NK-92 (cell line): Measurements from ENCODE around the gene MEA1.

Experiments
- DNase-seq: peaks from one replicate; lab custom pipeline; 2025; ENCODE audit not compliant: unreplicated experiment; lab: John Stamatoyannopoulos, UW

The MEA1 gene

DNA sequence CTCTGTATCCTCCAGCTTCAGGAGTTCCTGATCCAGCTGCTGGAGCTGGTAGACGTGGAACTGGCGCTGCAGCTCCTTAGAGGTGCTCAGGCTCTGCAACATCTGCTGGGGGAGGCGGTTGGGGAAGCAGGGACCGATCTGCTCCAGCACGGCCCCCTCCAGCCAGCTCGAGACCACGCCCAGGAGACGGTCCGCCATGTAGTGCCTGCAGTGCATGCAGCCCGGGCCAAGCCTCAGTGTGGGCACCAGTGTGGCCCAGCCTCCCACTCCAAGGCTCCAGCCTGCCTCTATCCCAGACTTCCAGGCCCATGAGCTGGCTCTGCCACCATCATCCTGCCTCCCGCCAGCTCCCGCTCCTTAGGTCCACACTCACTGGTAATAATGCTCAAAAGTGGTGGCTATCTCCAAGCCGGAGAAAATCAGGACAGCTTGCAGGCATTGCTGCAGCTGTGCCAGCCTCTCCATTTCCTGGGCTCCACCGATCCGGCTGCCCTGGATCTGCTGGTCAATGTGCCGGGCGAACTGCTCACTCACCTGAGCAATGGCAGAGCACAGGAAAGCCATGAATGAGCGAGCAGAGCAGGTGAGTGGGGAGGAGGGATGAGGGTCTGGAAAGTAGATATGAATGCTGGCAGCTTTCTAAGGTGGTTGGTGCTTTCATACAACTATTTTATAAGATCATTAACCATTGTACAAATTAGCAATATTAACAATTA lies 27.0 kb upstream of the MEA1 start:
- no peak for DNase-seq

DNA sequence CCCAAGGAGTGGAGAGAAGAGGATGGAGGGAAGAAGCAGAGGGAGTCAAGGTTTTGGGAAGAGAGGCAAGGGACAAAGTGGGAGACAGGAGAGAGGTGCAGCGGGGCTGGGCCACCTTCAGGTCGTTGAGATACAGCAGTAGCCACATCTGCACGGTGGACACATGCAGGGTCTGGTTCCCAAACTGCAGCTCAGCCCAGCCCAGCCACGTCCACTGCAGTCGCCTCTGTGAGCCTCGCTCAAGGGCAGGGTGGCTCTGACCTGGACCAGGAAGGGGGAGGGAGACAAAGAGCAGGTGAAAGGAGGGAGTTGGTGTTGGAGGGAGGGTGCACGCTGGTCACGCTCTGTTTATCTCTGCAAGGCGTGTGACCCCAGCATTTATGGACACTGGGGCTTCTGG lies 25.0 kb upstream of the MEA1 start:
- DNase-seq: no peak

DNA sequence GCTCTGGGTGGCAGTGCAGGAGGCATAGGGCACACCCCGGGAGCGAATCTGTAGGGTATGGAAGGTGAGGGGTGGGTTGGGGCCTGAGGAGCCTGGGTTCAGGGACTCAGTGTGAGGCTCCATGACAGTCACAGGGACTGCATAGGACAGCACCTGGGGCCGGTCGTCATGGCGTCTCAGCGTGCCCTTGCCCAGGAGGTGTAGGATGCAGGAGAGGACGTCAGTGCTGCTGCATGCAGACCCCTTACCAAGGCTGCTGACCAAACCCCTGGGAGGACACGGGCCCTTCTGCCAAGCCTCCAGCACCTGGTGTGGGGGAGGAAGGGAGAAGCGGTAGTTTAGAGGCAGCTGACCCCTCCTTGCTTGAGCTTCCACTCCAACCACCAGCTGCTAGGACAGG lies 24.0 kb upstream of the MEA1 start:
- DNase-seq: no peak

- no peak for DNase-seq
Observed at GRCh38 chr6:43037197-43037596, 23.5 kb upstream of the MEA1 start.

- DNase-seq: no peak
Observed at GRCh38 chr6:43036712-43037111, 23.0 kb upstream of the MEA1 start.

- no peak for DNase-seq
Observed at GRCh38 chr6:43035495-43036194, 21.9 kb upstream of the MEA1 start.

GRCh38 chr6:43034190-43034525 lies 20.4 kb upstream of the MEA1 start:
- no peak for DNase-seq

DNA sequence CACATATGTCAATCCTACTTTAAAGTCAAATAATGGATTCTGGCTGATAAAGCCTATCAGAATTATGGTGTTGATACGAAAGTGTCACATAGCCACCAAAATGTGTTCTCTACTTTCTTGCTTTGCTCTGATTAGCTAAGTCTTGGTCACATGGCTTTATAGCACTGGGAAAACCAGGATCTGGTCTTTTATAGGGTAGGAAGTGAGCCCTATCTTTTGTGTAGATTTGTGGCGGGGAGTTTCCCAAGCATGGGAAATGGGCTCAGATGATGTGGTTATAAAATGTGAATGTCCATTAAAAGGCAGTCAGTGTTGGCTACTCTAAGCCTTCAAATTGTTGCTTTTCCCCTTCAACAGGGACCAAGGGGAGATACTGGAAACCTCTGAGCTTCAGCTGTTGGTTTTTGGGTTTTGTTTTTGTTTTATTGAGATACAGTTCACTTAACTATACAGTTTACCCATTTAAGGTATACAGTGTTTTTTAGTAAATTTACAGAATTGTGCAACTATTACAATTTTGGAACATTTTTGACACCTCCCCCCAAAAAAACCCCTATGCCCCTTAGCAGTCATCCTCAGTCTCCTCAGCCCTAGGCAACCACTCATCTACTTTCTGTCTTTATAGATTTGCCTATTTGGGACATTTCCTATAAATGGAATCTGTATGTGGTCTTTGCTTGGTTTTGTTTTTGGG lies 19.9 kb upstream of the MEA1 start:
- DNase-seq: no peak

DNA sequence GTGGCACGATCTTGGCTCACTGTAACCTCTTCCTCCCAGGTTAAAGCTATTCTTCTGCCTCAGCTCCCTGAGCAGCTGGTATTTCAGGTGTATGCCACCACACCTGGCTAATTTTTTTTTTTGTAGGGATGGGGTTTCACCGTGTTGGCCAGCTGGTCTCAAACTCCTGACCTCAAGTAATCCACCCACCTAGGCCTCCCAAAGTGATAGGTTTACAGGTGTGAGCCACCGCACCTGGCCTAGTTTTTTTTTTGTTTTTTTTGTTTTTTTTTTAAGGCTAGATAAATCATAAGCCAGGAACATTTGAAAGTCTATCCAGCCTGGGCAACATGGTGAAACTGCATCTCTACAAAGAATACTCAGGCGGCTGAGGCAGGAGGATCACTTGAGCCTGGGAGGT lies 18.6 kb upstream of the MEA1 start:
- no peak for DNase-seq

DNA sequence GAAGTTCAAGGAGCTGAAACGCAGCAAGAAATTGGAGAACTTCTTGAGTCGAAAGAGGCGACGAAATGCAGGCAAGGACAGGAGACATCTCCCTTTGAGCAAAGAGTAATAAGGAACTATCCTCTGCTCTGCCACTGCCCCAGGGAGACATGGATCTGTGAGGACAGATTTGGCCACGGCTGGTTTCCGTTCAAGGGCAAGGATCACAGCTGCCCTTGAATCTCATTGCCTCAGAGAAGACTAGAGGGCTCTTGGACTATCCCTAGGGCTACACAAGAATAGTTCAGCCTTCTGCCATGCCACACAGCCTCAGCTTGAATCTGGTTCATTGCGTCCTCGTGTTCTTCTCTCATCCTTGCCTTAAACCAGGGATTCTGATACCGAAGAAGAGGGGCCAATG lies 15.4 kb upstream of the MEA1 start:
- no peak for DNase-seq

DNA sequence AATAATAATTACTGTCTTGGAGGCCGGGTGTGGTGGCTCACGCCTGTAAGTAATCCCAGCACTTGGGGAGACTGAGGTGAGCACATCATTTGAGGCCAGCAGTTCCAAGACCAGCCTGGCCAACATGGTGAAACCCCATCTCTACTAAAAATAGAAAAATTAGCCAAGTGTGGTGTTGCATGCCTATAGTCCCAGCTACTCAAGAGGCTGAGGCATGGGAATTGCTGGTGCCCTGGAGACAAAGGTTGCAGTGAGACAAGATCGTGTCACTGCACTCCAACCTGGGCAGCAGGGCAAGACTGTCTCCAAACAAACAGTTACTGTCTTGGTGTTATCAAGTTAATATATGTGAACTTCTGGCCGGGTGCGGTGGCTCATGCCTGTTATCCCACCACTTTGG lies 12.6 kb upstream of the MEA1 start:
- DNase-seq: no peak

GRCh38 chr6:43024436-43024835 lies 10.7 kb upstream of the MEA1 start:
- DNase-seq: no peak

GRCh38 chr6:43021270-43022047 lies 7.7 kb upstream of the MEA1 start, which contains the start of gene RRP36:
Gene RRP36, plus strand, starts transcription at chr6:43021623. Its CDS starts 32 bp downstream, at chr6:43021655.
- no peak for DNase-seq

GRCh38 chr6:43020847-43021246 lies 7.1 kb upstream of the MEA1 start:
- DNase-seq: no peak

DNA sequence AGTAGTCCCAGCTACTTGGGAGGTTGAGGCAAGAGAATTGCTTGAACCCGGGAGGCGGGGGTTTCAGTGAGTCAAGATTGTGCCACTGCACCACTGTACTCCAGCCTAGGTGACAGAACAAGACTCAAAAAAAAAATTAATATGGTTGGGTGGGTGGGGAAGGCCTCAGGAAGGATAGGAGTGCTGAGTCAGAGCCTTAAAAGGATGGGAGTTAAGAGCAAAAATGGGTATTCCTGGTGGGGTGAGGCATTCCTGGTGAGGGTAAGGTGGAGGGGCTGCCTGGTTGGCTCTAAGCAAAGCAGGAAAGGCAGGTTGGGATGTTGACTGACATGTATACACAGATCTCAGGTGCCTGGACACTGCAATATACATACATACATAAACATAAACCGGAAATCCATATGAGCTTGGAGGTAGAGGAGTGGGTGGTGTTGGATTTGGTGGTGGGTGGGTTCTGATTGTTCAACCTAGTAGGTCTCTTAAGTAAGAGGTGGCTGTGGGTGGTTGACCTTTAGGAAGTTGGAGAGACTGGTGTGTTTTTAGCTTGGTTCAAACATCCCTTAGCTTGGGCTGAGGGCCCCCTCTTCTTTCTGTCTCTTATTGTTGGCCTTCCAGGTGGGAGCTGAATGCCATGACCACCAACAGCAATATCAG lies 6.4 kb upstream of the MEA1 start:
- no peak for DNase-seq

GRCh38 chr6:43019152-43019551 lies 5.4 kb upstream of the MEA1 start:
- DNase-seq: no peak

DNA sequence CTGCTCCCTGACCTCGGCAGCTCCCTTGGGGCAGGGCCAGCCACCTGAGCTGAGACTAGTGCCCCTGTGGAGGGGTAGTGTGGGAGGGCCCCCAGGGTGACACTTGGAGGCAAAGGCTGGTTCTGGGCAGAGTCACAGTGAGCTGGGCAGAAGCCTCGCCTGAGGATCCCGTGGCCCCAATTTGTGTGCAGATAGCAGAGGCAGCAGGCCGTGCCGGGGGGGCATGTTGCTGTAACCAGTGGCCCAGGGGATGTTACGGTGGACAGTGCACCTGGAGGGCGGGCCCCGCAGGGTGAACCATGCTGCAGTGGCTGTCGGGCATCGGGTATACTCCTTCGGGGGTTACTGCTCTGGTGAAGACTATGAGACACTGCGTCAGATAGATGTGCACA lies 3.2 kb upstream of the MEA1 start:
- DNase-seq: no peak

DNA sequence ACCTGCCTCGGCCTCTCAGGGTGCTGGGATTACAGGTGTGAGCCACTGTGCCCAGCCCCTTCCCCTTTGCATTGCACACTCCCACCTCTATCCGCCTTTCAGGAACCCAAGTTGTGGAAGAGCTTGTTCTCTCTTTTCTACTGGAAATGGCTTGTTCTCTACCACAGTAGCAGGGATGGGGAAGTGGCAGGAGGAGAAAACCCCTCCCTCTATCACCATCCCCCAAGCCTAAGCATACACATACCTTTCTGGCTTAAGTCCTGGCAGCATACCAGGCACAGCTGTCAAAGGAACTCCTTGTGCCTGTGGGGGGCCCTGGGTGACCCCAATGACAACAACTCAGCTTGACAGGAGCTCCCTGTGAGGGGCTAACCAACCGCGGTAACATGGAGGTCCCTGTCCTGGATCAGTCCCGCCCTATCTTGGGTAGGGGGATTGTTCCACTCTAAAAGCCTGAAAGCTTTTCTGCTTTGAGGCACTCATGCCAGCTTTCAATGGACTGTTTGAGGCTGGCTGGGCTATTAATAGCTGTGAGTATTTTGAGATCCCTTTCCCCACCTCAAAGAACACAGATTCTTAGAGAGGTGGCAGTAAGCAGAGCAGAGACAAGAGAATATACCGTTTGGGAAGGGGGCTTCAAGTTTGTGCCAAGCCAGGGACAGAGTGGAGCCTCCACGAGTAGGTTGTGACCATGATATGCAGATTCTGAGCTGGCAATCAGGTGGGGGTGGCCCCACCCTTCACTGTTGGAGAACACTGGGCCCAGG lies 2.6 kb upstream of the MEA1 start:
- DNase-seq: no peak

GRCh38 chr6:43014434-43014909 lies 726 bp upstream of the MEA1 start:
- DNase-seq: no peak
